Right lobe of liver (tissue), 6 donors: ENCODE data around the gene ADIPOR2. TPM values are rescaled to one million over a fixed set of nuclear protein-coding genes. Genes with fewer than 3 reads are reported as not detected.

Source experiments
- ATAC-seq, 4 donors: fragments of 200-7000 bp; cut with Tn5 transposase; one replicate each; pipeline ENCODE4 v1.9.1; 2020; ENCODE audit warnings: mild to moderate bottlenecking in 4 of 4, moderate library complexity in 4 of 4
- DNase-seq, 3 donors: peaks; one replicate each; pipeline ENCODE4 v3.0.0-alpha.2; 2020
- H3K27ac ChIP-seq, 3 donors: fragments of 200-600 bp; one replicate each; pipeline ENCODE4 v1.8.0; 2022
- H3K27me3 ChIP-seq, 2 donors: fragments of 200-600 bp; one replicate each; pipeline ENCODE4 v1.8.0; 2022
- H3K36me3 ChIP-seq, 4 donors: fragments of 200-600 bp; sonication (generic) in 1 of 4; one replicate each; pipeline versions ENCODE4 v1.5.1 to v1.8.0; 2017 to 2022; ENCODE audit warnings: control low read depth in 1 of 4
- H3K4me1 ChIP-seq, 4 donors: fragments of 200-600 bp; sonication (generic) in 1 of 4; one replicate each; pipeline versions ENCODE4 v1.5.1 to v1.8.0; 2017 to 2022; ENCODE audit warnings: control low read depth in 1 of 4
- H3K4me3 ChIP-seq, 3 donors: fragments of 200-600 bp; one replicate each; pipeline ENCODE4 v1.8.0; 2022
- H3K9me3 ChIP-seq, 4 donors: fragments of 200-600 bp; sonication (generic) in 1 of 4; one replicate each; pipeline versions ENCODE4 v1.5.1 to v1.8.0; 2017 to 2022; ENCODE audit warnings: control low read depth in 1 of 4
- CTCF ChIP-seq, 4 donors: fragments of 200-600 bp in 3 of 4; fragments of 450-650 bp in 1 of 4; IDR thresholded peaks; one replicate each; pipeline versions ENCODE4 v1.5.1 to v1.8.0; 2016 to 2022; ENCODE audit warnings: antibody characterized with exemption in 4 of 4, mild to moderate bottlenecking in 2 of 4
- POLR2A ChIP-seq: fragments of 450-650 bp; IDR thresholded peaks from one replicate; pipeline ENCODE4 v1.6.1; 2017; ENCODE audit warnings: antibody characterized with exemption, mild to moderate bottlenecking
- WGBS: methylation state at CpG from one replicate; pipeline ENCODE4 v1.1.6; 2018; ENCODE audit warnings: low coverage, low lambda C conversion rate; ENCODE audit not compliant: insufficient coverage; ENCODE audit errors: missing lambda C conversion rate; 5-methylcytosine and 5-hydroxymethylcytosine counted together
- intact Hi-C, 2 donors: fragments of 100-400 bp; cut with DNase I; formaldehyde crosslinking; loops; one replicate each; pipeline versions ENCODE4 v1.11.2 to v1.14.1; 2022
- total RNA-seq, 6 experiments: library from RNA; depleted of rRNA in 2 of 6; stranded (reverse); fragments of >200 nt in 2 of 6; fragmentation: NEBNext Ultra II Directional in 3 of 6; extraction: Animal tissue kit (Norgen Biotek cat#: 25700) in 3 of 6; gene quantifications; one replicate each; pipeline versions ENCODE4 v1.1.0 to v1.2.4, GENCODE V29; 2016 to 2023
- donor health status: DM: no; HTN: yes; CAD: no.
- donor health status: DM: no; HTN: no; CAD: no.
- donor health status: DM: no; HTN: no; CAD: no.
- donor health status: DM: no; HTN: yes; CAD: no.
- donor health status: DM: no; HTN: yes; CAD: no.

ADIPOR2 gene
- total RNA-seq, 6 experiments from 2014 or later = 46.5 to 108 (median 59.8) TPM

- Histone ChIP-seq H3K27ac (no peak overlapping the region), H3K4me1 (no peaks in the 10 kb centered on the region), H3K36me3 (no peaks in the 10 kb centered on the region), H3K9me3 (no peaks in the 10 kb centered on the region), H3K27me3 (no peaks in the 10 kb centered on the region), H3K4me3 (no peak overlapping the region)
- ATAC-seq (peak; percentile 44 to 76 (median 68)), DNase-seq (peak in 2 of 3 donors; percentile 49 to 61)
- 7% methylated on average over 24 of the region's 34 CpGs for WGBS
- TF ChIP-seq POLR2A = no peak
- no peak for TF ChIP-seq CTCF (IDR thresholded peaks at IDR 0.05)
- intact Hi-C loops = no loop called here
Measured at GRCh38 chr12:1830981-1831963, 140.4 kb downstream of the ADIPOR2 start.

- Histone ChIP-seq H3K36me3 (no peaks in the 10 kb centered on the region), H3K27ac (no peak overlapping the region), H3K4me3 (no peak overlapping the region), H3K27me3 (no peaks in the 10 kb centered on the region), H3K9me3 (no peaks in the 10 kb centered on the region), H3K4me1 (no peaks in the 10 kb centered on the region)
- intact Hi-C loops = no loop called here
- no peak for TF ChIP-seq CTCF (IDR thresholded peaks at IDR 0.05)
- no peak for TF ChIP-seq POLR2A
- WGBS = 52% methylated on average over 6 of the region's 17 CpGs
- no peak for ATAC-seq
- peak in 1 of 3 donors; percentile 20 for DNase-seq
Measured at GRCh38 chr12:1832801-1833595, 142.1 kb downstream of the ADIPOR2 start.

GRCh38 chr12:1833596-1834028, 142.7 kb downstream of the ADIPOR2 start:
- H3K27me3 ChIP-seq = no peaks in the 10 kb centered on the region
- H3K9me3 ChIP-seq = no peaks in the 10 kb centered on the region
- intact Hi-C loops = no loop called here
- ATAC-seq (no peak), DNase-seq (peak in 1 of 3 donors; percentile 29)
- whole genome bisulfite sequencing = 47% methylated on average over 8 of the region's 10 CpGs
- no peak overlapping the region for H3K4me3 ChIP-seq
- no peaks in the 10 kb centered on the region for H3K4me1 ChIP-seq
- H3K36me3 ChIP-seq = no peaks in the 10 kb centered on the region
- no peak for TF ChIP-seq CTCF (IDR thresholded peaks at IDR 0.05)
- TF ChIP-seq POLR2A = no peak
- no peak overlapping the region for H3K27ac ChIP-seq

- intact Hi-C loops = no loop called here
- no peaks in the 10 kb centered on the region for H3K27me3 ChIP-seq
- DNase-seq (peak in 1 of 3 donors; percentile 35), ATAC-seq (no peak)
- no peak overlapping the region for H3K27ac ChIP-seq
- no peak for TF ChIP-seq CTCF (IDR thresholded peaks at IDR 0.05)
- no peak for TF ChIP-seq POLR2A
- no peak overlapping the region for H3K4me3 ChIP-seq
- WGBS = 30% methylated on average over 2 of the region's 34 CpGs
- no peaks in the 10 kb centered on the region for H3K9me3 ChIP-seq
- H3K36me3 ChIP-seq = no peaks in the 10 kb centered on the region
- no peaks in the 10 kb centered on the region for H3K4me1 ChIP-seq
Measured at GRCh38 chr12:1834186-1834925, 143.5 kb downstream of the ADIPOR2 start.
